Choroid plexus epithelial cell (primary cell): ENCODE results near the gene XRCC3.

Experiments
- DNase-seq: peaks from one replicate; pipeline ENCODE4 v3.0.0-alpha.2; 2010; ENCODE audit warnings: low read depth
- H3K4me3 ChIP-seq: 2 replicates; pipeline ENCODE4 v1.5.1; 2011; ENCODE audit warnings: low read depth, mild to moderate bottlenecking, control low read depth, low read length, moderate library complexity
- TF ChIP-seq, protein P1 (sequence below): conservative IDR thresholded peaks from 2 replicates; pipeline ENCODE4 v1.5.1; 2011; ENCODE audit warnings: low read depth, mild to moderate bottlenecking, control low read depth, inconsistent platforms, low read length, moderate library complexity

Gene XRCC3

DNA sequence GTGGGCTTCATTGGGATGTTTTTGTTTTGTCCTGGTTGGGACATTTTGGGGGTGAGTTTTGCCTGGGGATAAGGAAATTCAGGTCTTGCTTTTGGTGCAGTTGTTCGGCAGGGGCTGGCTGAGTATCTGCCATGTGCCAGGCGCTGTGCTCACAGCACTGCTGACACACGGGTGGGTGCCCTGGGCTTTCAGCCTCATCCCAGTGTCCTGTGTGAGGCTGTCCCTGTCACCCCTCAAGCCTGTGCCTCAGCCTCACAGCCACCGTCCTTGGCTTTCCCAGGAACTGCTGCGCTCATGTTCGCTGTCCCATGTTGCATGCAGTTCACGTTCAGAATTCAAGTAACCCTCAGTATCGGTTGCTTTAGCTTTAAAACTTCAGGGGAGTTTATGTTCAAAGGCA lies 24.9 kb downstream of the XRCC3 start:
- TF ChIP-seq, protein P1, sequence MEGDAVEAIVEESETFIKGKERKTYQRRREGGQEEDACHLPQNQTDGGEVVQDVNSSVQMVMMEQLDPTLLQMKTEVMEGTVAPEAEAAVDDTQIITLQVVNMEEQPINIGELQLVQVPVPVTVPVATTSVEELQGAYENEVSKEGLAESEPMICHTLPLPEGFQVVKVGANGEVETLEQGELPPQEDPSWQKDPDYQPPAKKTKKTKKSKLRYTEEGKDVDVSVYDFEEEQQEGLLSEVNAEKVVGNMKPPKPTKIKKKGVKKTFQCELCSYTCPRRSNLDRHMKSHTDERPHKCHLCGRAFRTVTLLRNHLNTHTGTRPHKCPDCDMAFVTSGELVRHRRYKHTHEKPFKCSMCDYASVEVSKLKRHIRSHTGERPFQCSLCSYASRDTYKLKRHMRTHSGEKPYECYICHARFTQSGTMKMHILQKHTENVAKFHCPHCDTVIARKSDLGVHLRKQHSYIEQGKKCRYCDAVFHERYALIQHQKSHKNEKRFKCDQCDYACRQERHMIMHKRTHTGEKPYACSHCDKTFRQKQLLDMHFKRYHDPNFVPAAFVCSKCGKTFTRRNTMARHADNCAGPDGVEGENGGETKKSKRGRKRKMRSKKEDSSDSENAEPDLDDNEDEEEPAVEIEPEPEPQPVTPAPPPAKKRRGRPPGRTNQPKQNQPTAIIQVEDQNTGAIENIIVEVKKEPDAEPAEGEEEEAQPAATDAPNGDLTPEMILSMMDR, result no peak
- no peak for DNase-seq
- no peak overlapping the region for H3K4me3 ChIP-seq

DNA sequence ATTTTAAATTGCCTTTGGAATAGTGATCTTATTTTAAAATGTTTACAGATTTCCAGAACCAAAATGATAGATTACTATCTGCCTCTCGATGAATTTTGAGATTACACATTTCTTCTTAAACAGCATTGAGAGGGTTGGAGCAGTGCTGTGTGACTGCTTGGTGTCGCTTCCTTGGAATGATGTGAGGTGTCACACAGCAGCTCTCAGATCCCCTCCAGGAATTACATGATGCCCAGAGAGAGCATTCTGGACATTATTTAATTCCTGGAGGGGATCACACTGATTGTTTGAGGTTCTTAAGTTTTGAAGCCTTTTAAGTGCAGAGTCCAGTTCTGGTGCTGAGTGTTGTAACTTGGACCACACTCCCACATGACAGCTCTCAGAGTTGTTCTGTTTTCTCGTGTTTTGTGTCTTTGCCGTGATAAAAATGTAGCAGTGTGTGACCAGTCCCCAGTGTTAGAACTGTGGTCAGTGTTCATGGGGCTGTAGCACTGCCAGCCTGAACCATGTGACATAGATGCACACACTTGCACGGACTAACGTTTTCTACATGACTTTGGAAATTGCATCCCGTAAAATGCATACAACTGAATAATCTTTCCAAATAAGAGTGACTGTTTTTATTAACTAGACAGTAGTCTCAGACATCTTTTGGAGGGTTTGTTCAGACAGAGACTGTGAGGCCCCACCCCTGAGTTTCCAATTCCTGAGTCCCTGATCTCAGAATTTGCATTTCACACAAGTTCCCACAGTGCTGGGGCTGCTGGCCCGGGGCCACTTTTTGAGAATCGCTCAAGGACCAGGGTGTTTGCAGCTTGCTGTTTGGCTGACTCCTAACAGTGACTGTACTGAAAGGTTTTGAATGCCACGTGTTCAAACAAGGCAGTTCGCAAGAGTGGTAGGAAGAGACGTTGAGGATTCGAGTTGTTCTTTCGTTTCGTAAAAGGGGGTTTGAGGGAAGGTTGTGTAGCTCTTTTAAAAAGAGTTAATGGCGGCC lies 26.0 kb downstream of the XRCC3 start:
- no peak overlapping the region for H3K4me3 ChIP-seq
- TF ChIP-seq, protein P1, result no peak
- DNase-seq, result peak; percentile 54

DNA sequence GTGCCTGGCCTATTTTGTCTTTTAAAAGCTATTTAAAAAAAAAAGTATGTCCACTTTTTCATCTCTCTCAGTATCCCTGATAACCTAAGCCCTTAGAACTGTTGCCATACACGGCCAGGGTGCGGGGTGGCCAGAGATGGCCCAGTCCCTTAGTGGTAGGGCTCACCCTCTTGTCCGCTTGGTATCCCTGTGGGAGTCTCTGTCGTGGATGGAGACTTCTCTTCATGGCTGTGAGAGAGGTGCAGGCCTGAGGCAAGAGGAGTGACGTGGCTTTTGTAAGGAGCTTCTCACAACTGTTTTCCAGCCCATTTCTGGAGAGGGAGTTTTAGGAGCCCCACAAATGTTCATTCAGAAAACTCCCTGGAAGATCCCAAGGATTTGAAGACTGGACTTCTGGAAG lies 26.8 kb downstream of the XRCC3 start:
- TF ChIP-seq, protein P1, result no peak
- DNase-seq, result no peak
- H3K4me3 ChIP-seq, result no peak overlapping the region

DNA sequence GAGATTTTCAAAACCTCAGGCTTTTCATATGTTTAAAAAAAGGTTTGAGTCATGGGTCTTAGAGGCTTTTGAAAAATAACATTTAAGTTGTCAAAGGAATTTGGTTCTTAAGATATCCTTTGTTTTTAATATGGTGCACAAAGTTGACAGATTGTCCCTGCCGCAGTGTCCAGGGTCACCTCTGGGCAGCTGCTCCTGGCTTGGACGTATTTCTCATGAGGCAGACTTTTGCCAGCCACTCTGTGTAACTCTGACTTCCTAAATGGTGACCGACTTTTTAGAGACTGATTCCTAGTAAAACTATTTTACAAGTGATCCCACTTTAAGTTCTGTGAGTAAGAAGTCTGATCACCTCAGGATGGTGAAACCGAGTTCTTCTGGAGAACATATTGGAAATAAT lies 27.5 kb downstream of the XRCC3 start:
- DNase-seq, result no peak
- H3K4me3 ChIP-seq, result no peak overlapping the region
- TF ChIP-seq, protein P1, result no peak

DNA sequence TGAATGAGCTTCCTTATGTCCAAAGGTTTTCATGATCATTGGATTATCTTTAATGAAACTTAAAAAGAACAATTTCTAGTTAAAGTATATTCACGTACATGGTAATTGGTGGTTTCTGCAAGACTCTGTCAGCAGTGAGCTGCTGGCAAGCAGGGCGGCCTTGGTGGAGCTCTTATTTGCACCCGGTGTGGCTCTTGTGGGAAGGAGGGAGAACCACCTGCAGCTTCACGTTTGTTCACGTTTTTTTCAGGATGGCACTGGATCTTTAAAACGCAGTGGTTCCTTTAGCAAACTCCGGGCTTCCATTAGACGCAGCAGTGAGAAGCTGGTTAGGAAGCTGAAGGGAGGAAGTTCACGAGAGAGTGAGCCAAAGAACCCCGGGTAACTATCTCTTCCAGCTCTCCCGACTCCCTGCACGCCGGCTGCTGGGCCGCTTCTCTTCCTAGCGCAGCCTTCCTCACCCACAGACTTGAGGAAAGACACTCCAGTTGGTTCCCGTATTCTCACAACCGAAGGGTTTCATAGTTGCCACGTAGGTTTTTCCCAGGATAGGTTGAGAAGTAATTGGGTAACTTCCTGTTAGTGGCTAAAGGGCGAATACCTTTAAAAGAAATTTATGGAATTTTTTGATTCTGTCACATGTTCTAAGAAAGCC lies 28.3 kb downstream of the XRCC3 start:
- peak; percentile 87 for DNase-seq
- no peak overlapping the region for H3K4me3 ChIP-seq
- TF ChIP-seq, protein P1, result no peak

DNA sequence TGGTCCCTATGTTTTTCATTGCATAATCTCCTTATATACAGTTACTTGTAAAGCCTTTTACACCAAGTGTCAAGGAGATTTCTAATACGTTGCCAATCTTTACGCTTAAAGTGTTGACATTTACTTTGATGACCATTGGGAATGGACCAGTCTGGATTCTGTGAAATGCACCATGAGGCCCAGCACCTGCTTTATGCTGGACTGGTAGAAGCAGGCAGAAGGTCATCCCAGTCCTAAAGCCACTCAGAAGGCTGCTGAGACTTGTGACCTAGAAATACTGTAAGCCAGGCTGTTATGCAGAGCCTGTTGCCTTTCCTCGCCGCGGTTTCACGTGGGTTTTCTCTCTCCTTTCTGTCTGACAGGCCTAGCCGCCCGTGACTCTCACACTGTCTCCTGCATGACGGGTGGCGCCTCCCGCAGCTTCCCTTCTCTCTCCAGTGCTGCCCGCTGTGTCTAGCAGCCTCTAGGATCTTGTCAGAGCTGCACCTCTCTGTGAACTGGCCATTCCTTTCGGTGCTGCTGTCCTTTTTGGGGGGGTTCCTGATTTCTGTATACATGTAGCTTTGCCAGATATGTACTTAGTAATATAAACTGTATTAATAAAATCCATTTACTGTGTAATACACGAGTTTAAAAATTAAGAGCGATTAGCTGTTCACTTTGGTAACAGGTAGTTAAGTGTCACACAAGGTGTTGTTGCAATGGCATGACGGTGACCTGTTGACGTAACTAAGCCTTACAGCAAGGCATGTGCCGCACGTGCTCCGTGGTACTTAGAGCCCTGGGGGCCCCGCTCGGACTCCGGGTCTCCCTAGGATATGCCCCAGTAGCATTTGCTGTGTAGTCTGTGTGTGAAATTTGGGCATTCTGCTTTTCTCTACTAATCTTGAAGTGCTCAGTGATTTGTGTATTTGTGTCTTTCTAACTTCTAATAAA lies 29.7 kb downstream of the XRCC3 start:
- TF ChIP-seq, protein P1, result no peak
- no peak for DNase-seq
- H3K4me3 ChIP-seq, result no peak overlapping the region
